Panc1 (cell line): ENCODE data around the gene CDY2A.
"Not testable (repeated sequence)": the region's sequence is repeated elsewhere in the genome, so short reads cannot be mapped to it uniquely, and the experiment has no call there.

Source experiments
- POLR2AphosphoS5 ChIP-seq: IDR thresholded peaks from 2 replicates; pipeline ENCODE4 v1.6.1; 2012; ENCODE audit warnings: mild to moderate bottlenecking, low read depth, low read length, moderate library complexity
- TF ChIP-seq, protein P1 (sequence below), 2 experiments: IDR thresholded peaks; 2 replicates each; pipeline ENCODE4 v1.6.1; 2011 to 2012; ENCODE audit warnings: low read depth in 2 of 2, control low read depth in 1 of 2, low read length in 1 of 2, mild to moderate bottlenecking in 1 of 2, moderate library complexity in 1 of 2; ENCODE audit not compliant: insufficient read depth in 1 of 2

DNA sequence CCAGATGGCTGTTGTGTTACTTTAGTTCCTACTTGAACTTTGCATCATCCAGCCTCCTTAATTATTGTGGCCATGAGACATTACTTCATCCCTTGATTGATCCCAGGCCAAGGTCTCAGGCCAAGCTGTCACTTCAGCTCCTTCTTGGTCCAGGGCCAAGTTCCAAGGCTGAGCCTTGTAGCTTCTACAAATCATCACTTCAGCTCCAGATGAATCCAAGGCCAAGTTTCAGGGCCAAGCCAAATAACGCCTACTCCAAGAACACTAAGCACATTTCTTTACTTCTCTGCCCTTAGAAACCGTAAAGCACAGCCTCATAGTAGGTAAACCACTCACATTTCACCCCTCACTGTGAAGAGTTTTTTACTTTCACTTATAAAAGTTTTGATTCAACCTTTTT is 1.7 kb upstream of the CDY2A start:
- TF ChIP-seq, protein P1, sequence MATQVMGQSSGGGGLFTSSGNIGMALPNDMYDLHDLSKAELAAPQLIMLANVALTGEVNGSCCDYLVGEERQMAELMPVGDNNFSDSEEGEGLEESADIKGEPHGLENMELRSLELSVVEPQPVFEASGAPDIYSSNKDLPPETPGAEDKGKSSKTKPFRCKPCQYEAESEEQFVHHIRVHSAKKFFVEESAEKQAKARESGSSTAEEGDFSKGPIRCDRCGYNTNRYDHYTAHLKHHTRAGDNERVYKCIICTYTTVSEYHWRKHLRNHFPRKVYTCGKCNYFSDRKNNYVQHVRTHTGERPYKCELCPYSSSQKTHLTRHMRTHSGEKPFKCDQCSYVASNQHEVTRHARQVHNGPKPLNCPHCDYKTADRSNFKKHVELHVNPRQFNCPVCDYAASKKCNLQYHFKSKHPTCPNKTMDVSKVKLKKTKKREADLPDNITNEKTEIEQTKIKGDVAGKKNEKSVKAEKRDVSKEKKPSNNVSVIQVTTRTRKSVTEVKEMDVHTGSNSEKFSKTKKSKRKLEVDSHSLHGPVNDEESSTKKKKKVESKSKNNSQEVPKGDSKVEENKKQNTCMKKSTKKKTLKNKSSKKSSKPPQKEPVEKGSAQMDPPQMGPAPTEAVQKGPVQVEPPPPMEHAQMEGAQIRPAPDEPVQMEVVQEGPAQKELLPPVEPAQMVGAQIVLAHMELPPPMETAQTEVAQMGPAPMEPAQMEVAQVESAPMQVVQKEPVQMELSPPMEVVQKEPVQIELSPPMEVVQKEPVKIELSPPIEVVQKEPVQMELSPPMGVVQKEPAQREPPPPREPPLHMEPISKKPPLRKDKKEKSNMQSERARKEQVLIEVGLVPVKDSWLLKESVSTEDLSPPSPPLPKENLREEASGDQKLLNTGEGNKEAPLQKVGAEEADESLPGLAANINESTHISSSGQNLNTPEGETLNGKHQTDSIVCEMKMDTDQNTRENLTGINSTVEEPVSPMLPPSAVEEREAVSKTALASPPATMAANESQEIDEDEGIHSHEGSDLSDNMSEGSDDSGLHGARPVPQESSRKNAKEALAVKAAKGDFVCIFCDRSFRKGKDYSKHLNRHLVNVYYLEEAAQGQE (IDR thresholded peaks at IDR 0.05; ENCODE audit: insufficient read depth in 1 of 2, low read depth in 2 of 2, low read length in 1 of 2): not testable (repeated sequence)
- not testable (repeated sequence) for TF ChIP-seq POLR2AphosphoS5
